HG03378 (cell line): ENCODE data around the gene CDKN1C.

Experiments used
- ATAC-seq: cut with Tn5 transposase; IDR thresholded peaks from one replicate; pipeline ENCODE4 v1.9.1; 2021; ENCODE audit warnings: mild to moderate bottlenecking, moderate library complexity; ENCODE audit not compliant: unreplicated experiment

CDKN1C gene

GRCh38 chr11:2885678-2886081, at the start of gene CDKN1C:
Gene CDKN1C, minus strand, starts transcription at chr11:2885775. Its CDS starts 319 bp downstream, at chr11:2885456.
- ATAC-seq = peak; percentile 43

GRCh38 chr11:2934611-2935239, 49.1 kb upstream of the CDKN1C start:
- no peak for ATAC-seq

GRCh38 chr11:2934021-2934550, 48.5 kb upstream of the CDKN1C start:
- no peak for ATAC-seq

- ATAC-seq = peak; percentile 39
Measured at GRCh38 chr11:2933375-2934020, 47.9 kb upstream of the CDKN1C start.

GRCh38 chr11:2932850-2933251, 47.3 kb upstream of the CDKN1C start:
- ATAC-seq = no peak

- no peak for ATAC-seq
Measured at GRCh38 chr11:2931771-2932738, 46.5 kb upstream of the CDKN1C start.

GRCh38 chr11:2931420-2931746, 45.8 kb upstream of the CDKN1C start:
- no peak for ATAC-seq

- ATAC-seq = no peak
Measured at GRCh38 chr11:2930704-2931419, 45.3 kb upstream of the CDKN1C start.

GRCh38 chr11:2929950-2930703, 44.6 kb upstream of the CDKN1C start:
- ATAC-seq = no peak

- ATAC-seq = no peak
Measured at GRCh38 chr11:2929531-2929949, 44.0 kb upstream of the CDKN1C start.

GRCh38 chr11:2928605-2929530, 43.3 kb upstream of the CDKN1C start, which contains the start of gene PHLDA2:
Gene PHLDA2, minus strand, starts transcription at chr11:2929420. Its CDS starts 56 bp downstream, at chr11:2929364.
- no peak for ATAC-seq

- no peak for ATAC-seq
Measured at GRCh38 chr11:2927851-2928604, 42.5 kb upstream of the CDKN1C start.

- no peak for ATAC-seq
Measured at GRCh38 chr11:2927121-2927800, 41.7 kb upstream of the CDKN1C start.

GRCh38 chr11:2926611-2927051, 41.1 kb upstream of the CDKN1C start:
- no peak for ATAC-seq

- no peak for ATAC-seq
Measured at GRCh38 chr11:2924821-2925675, 39.5 kb upstream of the CDKN1C start.

GRCh38 chr11:2924381-2924780, 38.8 kb upstream of the CDKN1C start:
- ATAC-seq = no peak
